Epithelial cell of prostate (primary cell): ENCODE measurements around the gene WDR19.
A peak's percentile ranks its signal among the peaks of the same experiment; 100 is the strongest.
"Not testable (repeated sequence)": the region's sequence is repeated elsewhere in the genome, so short reads cannot be mapped to it uniquely, and the experiment has no call there.

Experiments
- DNase-seq: peaks from one replicate; pipeline ENCODE4 v3.0.0-alpha.2; 2011; ENCODE audit warnings: low read depth, low spot score
- H3K27ac ChIP-seq: fragments of 450-650 bp; 2 replicates; pipeline ENCODE4 v1.5.1; 2017; ENCODE audit warnings: mild to moderate bottlenecking

Gene WDR19

DNA sequence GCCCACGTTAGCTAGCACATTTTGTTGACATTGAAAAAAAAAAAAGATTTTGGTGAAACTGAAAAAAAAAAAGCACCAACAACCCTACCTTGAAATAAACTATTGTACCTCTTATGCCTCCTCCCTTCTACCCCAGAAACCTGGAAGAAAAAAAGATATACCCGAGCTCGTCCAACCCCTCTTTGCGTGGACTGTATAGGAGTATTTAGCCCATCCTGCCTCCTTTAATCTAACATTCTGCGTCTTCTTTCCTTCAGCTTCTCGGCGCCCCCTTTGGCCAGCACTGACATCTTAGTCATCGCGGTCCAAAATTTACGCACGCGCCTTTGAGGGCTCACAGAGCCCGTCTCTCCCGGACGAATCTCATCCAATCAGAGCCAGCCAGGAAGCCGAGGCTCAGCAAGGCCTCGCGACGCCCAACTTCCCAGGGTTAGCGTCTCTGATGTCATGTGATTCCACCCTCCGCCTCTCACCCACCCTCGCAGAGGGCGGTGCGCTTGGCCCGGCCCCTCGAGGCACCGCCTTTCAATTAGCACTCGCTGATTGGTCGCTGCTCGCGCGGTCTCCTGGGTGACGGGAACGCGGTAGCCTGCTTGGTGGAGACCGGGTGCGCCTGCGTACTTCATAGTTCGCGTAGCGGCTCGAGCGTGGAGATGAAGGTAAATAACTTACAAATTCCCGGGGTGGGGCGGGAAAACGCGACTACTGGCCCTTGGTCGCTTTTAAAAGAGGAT, at the start of gene WDR19:
WDR19 (plus strand) TSS at position 625 of the 734 bp plus-strand sequence; CDS start at position 654, 29 bp downstream.
- peak; percentile 96 for DNase-seq

DNA sequence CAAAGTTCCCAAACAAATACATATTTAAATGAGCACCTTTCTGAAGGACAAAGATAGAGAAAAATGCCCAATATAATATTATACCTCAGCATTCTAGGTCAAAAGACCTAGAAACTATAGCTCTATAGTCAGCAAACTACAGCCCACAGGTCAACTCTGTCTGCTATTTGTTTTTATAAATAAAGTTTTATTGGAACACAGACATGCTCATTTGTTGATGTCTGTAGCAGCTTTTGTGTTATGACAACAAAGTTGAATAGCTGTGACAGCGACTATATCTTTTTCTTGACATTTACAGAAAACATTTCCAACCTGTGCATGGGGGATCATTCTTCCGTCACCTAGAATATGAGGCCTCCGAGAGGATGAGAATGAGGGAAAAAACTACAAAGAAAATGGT, 48.7 kb upstream of the WDR19 start:
- no peak overlapping the region for H3K27ac ChIP-seq
- DNase-seq = no peak

More for the DNA sequence above, at the start of gene WDR19:
- no peak within 1 kb of the TSS for H3K27ac ChIP-seq

DNA sequence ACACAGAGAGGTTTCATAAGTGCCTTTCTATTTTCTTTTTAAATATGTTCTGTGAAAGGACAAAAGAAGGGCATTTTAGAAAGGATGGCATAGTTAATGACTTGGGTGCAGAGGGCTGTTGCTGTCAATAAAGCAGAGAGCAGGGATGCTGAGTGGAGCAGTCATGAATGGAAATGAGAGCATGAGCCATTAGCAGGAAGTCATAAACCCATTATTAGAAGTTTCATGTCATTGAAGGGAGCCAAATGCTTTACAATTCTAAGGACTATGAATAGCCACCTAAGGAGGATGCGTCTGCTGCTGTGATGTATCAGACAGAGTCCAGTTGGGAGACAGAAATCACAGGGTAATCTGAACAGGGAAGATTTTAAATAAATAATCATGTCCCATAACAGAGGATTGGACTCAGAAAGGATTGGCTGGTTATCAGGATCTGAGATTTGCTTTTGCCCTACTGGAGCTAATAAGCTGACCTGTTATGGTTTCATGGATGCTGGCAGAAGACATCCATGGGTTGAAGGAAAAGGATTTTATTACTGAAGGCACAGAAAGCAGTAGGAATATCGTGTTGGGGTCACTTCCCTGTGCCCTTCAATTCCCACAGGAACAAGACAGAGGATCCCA, 47.5 kb upstream of the WDR19 start:
- H3K27ac ChIP-seq = no peak overlapping the region

DNA sequence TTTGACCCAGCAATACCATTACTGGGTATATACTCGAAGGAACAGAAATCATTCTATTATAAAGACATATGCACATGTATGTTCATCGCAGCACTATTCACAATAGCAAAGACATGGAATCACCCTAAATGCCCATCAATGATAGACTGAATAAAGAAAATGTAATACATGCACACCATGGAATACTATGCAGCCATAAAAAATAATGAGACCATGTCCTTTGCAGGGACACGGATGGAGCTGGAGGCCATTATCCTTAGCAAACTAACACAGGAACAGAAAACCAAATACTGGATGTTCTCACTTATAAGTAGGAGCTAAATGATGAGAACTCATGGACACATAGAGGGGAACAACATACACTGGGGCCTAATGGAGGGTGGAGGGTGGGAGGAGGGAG, 44.1 kb upstream of the WDR19 start:
- DNase-seq, H3K27ac ChIP-seq: not testable (repeated sequence)

More for the DNA sequence above, 47.5 kb upstream of the WDR19 start:
- DNase-seq = no peak

DNA sequence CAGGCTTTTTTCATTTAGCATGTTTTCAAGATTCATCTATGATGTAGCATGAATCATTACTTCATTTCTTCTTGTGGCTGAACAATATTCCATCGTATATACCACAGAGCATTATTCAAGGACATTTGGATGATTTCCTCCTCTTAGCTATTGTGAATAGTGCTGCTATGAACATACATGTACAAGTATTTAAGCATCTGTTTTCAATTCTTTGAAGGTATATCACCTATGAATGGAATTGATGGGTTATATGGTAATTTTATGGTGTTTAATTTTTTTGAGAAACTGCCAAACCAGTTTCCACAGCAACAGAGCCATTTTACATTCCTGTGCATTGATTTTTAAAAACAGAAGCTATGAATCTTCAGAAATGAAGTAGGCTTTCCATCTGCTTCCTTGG, 36.1 kb upstream of the WDR19 start:
- no peak for DNase-seq
- H3K27ac ChIP-seq = no peak overlapping the region

DNA sequence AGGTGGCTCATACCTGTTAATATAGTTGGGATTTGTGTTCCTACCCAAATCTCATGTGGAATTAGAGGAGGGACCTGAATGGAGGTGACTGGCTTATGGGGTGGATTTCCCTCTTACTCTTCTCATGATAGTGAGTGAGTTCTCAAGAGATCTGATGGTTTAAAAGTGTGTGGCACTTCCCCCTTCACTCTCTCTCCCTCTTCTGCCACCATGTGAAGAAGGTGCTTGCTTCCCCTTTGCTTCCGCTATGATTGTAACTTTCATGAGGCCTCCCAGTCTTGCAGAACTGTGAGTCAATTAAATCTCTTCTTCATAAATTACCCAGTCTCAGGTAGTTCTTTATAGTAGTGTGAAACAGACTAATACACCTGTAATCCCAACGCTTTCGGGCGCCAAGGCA, 28.3 kb upstream of the WDR19 start:
- no peak for DNase-seq
- H3K27ac ChIP-seq = no peak overlapping the region

DNA sequence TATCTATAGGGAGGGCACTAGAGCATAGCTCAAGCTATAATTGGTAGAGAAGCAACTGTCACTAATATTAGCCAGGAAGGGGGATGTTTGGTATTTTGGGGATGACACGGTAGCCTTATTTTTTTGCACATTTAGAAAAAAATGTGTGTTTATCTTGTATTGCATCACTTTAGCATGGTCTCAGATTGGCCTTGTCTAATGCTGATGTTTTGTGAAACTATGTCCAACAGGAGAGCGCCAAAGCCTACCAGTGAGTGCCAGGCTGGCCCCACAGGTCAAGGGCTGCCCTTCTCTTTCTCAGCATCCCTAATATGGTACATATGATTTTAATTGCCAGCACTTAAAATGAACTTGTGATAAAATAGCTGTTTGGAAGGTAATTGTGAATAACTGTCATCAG, 24.8 kb upstream of the WDR19 start:
- no peak overlapping the region for H3K27ac ChIP-seq
- no peak for DNase-seq

DNA sequence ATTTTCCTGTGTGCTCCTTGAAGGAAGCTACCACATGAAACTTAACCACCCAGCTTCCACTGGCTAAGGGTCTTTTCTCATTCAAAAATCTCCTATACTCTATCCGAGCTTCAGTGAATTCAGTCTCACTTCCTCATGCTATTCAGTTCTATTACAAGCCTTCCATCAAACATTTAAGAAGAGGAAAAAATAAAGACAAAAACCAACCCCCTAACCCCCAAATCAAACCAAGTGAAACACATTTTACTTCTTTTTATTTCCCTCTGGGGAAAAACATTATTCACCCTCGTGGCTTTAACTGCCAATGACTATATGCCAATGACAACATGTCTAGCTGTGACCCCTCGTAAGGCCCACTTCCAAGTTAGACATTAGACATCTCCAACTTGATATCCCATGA, 16.2 kb upstream of the WDR19 start:
- H3K27ac ChIP-seq = no peak overlapping the region
- DNase-seq = no peak

DNA sequence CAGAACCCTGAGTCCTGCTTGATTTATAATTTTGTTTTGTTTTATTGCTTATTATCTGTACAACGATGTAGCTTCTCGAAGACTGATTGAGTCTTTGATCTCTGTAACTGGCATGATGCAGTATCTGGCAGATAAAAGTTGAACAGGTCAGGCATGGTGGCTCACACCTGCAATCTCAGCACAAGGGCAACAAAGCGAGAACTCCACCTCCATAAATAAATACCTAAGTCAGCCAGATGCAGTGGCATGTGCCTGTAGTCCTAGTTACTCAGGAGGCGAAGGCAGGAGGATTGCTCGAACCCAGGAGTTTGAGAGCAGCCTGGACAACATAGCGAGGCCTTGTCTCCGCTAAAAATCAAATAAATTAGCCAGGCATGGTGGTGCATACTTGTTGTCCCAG, 15.7 kb upstream of the WDR19 start:
- H3K27ac ChIP-seq = no peak overlapping the region
- no peak for DNase-seq

DNA sequence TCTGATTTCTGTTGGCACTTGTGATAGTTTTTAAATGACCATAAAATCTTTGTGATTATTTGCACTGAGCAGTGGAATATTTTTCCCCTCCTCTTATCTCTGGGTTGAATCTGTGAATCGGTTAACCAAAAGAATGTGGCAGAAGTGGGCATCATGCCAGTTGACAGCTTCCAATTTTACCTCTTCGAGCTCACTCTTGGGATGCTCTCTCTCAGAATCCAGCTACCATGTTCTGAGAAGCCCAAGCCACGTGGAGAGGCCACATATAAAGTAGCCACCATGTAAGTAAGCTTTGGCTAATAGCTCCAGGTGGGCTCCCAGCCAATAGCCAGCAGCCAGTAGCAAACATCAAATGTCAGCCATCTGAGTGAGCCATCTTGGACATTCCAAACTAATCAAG, 12.9 kb upstream of the WDR19 start:
- DNase-seq = no peak

DNA sequence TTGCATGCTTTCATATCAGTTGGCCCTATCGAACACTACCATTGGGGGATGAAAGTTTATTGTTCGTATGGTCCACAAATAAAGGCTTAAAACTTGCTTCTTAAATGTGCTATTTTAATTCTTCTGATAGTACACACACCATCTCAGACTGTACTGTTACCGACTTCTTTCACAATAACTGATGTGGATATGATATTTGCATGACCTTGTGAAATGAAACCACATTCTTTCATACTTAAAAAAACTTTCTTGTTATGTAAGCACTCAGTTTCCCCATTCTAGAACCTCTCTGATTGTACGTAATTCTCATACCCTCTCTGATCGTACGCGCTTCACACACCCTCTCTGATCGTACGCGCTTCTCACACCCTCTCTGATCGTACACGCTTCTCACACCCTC, 12.0 kb upstream of the WDR19 start:
- DNase-seq = no peak

More for the DNA sequence above, 12.9 kb upstream of the WDR19 start:
- no peak overlapping the region for H3K27ac ChIP-seq

DNA sequence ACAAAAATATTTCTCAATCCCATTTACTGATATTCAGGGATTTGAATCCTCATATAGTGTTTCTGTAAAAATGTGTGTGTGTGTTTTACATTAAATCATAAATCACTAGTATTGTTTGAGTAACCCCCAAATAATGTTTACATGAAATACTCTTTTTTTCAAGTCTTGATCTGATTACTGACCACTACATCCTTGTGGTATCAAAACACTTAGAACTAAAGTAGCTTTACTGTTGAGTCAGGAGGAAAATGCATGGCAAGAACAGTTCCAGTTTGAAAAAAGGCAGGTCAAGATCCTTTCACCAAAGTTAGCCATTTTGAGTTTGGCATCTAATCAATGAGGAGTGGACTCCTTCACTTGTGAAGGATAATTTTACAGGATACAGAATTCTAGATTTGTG, 3.6 kb upstream of the WDR19 start:
- no peak overlapping the region for H3K27ac ChIP-seq
- no peak for DNase-seq

More for the DNA sequence above, 12.0 kb upstream of the WDR19 start:
- no peak overlapping the region for H3K27ac ChIP-seq

DNA sequence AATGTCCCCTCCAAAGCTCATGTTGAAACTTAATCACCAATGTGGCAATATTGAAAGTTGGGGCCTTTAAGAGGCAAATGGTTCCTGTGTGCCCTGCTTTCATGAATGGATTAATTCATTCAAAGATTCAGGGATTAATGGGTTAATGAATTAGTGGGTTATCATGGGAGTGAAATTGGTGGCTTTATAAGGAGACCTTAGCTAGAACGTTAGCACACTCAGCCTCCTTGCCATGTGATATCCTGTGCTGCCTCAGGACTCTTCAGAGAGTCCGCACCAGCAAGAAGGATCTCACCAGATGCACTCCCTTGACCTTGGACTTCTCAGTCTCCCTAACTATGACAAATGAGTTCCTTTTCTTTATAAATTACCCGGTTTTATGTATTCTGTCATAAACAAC, 2.6 kb upstream of the WDR19 start:
- no peak for DNase-seq
- H3K27ac ChIP-seq = no peak overlapping the region

DNA sequence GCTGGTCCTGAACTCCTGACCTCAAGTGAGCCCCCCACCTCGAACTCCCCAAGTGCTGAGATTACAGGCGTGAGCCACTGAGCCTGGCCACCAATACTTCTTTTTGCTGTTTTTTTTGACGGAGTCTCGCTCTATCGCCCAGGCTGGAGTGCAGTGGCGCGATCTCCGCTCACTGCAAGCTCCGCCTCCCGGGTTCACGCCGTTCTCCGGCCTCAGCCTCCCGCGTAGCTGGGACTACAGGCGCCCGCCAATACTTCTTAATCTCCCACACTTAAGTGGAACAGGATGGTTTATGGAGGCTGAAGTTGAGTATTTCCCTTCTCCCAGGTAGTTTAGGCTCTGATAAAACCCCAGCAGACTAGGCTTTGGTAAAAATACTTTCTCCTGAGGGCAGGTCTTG, 1.7 kb upstream of the WDR19 start:
- not testable (repeated sequence) for H3K27ac ChIP-seq

DNA sequence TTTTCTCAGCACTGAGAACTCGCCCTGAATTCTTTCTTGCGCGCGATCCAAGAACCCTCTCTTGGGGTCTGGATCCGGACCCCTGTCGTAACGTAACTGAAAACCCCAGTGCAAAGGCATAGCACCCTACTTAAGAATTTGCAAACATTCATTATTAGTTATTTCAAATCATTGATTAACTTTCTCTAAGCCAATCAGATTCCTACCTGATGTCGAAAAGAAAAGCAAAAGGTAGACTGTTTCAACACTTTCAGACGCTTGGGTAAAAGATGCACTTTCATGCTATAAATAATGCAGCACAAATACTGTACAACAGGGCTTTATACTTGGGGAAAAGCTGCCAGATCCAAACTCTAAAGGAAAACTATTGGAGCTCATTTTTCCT, 817 bp upstream of the WDR19 start:
- no peak for DNase-seq
- no peak overlapping the region for H3K27ac ChIP-seq

More for the DNA sequence above, 1.7 kb upstream of the WDR19 start:
- not testable (repeated sequence) for DNase-seq

DNA sequence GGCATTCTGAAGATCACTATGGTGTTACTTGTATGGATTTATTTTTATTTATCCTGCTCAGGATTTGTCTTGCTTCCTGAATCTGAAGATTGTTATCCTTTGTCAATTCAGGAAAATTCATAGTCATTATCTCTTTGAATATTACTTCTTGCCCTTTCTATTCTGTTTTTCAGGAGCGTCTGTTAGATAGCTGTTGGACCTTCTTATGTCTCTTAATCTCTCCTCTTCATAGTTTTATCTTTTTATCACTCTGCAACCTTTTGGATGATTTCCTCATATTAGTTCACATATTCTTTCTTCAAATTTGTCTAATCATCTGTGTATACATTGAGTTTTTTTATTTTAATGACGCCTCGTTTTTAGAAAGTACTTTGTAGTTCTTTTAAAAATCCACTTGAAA, 19.6 kb downstream of the WDR19 start:
- no peak overlapping the region for H3K27ac ChIP-seq
- no peak for DNase-seq

DNA sequence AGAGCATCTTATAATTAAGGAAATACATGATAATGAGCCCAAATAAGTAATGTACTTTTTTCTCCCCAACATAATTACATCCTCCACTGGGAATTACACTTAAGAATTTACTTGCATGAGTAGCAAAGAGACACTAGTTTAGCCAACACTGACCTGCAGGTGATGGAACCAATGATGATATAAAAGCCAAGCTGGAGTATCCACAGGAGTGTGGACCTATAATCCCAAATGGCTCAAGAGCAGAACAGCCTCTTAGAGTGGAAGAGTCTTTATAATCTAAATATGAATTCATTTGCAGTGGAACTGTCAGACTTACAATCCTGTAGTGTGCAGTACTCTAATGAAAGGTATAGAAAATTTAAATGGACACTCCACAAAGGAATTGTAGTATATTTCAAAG, 22.2 kb downstream of the WDR19 start:
- no peak for DNase-seq
- H3K27ac ChIP-seq = no peak overlapping the region

DNA sequence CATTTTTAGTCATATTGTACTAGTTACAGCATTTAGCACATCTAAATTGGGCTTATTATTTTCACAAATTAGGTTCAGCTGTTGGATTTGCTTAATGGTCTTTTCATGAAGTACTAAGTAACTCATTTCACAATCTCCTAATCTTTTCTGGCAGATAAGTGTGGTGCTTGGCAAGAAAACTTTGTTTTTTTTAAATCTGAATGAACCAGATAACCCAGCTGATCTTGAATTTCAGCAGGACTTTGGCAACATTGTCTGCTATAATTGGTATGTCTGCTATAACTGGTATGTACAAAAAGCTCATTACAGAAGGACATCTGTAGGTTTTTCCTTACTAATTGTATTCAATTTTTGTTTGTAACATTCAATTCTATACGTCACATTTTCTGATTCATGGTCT, 22.7 kb downstream of the WDR19 start:
- no peak overlapping the region for H3K27ac ChIP-seq
- DNase-seq = no peak

DNA sequence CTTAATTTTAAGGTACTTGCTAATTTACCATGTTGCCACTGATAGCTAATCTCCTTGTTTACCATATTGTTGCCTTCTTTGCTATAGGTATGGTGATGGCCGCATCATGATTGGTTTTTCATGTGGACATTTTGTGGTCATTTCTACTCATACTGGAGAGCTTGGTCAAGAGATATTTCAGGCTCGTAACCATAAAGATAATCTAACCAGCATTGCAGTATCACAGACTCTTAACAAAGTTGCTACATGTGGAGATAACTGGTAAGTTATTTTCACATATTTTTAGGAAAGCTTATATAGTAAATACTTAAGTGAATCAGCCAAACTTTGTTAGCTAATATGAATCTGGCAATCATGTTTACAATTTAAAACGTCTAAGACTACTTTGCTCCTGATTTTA, 23.1 kb downstream of the WDR19 start:
- no peak for DNase-seq

DNA sequence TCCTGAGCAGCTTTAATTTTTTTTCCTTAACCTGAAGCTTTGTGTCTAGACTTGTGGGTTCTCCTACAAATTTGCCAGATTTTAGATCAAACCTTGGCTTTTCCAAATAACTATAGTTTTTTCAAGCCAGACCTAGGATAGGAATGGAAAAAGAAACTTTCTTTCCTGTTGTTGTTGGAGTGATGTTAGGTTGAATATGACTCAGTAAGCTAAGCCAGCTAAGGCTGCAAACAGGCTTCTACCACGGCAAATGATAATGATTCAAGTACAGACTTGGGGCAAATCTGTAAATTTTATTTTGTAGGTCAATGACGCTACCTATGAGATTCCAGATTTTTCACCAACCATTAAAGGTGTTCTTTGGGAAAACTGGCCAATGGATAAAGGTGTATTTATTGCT, 45.6 kb downstream of the WDR19 start:
- peak; percentile 2 for DNase-seq
- H3K27ac ChIP-seq = no peak overlapping the region

More for the DNA sequence above, 23.1 kb downstream of the WDR19 start:
- H3K27ac ChIP-seq = no peak overlapping the region

DNA sequence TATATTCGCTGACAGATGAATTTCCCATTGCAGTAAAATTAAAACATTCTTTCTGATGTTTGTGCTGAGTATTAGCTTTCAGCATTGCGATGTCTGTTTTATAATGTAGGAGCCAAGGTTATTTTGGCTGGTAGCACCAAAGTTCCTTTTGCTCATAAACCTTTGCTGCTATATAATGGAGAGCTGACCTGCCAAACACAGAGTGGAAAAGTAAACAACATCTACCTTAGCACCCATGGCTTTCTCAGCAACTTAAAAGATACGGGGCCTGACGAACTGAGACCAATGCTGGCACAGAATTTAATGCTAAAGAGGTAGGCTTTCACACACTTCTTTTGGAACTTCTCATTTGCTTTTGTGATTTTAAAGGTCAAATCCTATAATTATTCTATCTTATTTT, 46.0 kb downstream of the WDR19 start:
- DNase-seq = no peak
- no peak overlapping the region for H3K27ac ChIP-seq

DNA sequence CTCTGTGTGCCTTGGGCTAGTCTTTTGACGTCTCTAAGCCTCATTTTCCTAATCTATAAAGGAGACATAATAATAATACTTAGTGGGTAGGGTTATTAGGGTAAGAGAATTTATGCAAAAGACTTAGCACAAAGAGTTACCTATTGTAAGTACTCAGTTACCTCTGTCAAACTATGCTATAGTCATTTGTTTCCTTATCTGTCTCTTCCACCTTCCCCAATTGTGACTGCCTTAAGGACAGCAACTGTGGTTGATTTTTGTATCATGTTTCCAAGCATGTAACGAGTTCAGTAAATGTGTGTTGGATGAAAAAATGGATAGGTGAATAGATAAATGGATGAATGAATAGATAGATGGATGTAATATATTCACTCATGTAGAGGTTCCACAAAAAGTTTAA, 48.1 kb downstream of the WDR19 start:
- no peak for DNase-seq
- H3K27ac ChIP-seq = no peak overlapping the region
